Thymus (tissue), 11 donors: Measurements from ENCODE around the gene TSGA10IP. TPM values are rescaled to one million over a fixed set of nuclear protein-coding genes. Genes with fewer than 3 reads are reported as not detected.

Source experiments
- DNase-seq, 9 donors: peaks; one replicate each; pipeline ENCODE4 v3.0.0-alpha.2; 2013; ENCODE audit warnings: low spot score in 9 of 9, low read depth in 6 of 9, missing footprints in 1 of 9
- H3K27ac ChIP-seq, 2 donors: one replicate each; pipeline ENCODE4 v1.5.1; 2013; ENCODE audit warnings: control low read depth in 1 of 2, low read depth in 1 of 2, low read length in 1 of 2, mild to moderate bottlenecking in 1 of 2, moderate library complexity in 1 of 2
- H3K27me3 ChIP-seq, 2 donors: one replicate each; pipeline ENCODE4 v1.5.1; 2013; ENCODE audit warnings: low read length in 1 of 2; ENCODE audit not compliant: control insufficient read depth in 2 of 2, insufficient read depth in 1 of 2
- H3K36me3 ChIP-seq, 2 donors: one replicate each; pipeline ENCODE4 v1.5.1; 2013; ENCODE audit warnings: low read length in 1 of 2, mild to moderate bottlenecking in 1 of 2, moderate library complexity in 1 of 2; ENCODE audit not compliant: control insufficient read depth in 2 of 2, insufficient read depth in 2 of 2
- H3K4me1 ChIP-seq, 2 donors: one replicate each; pipeline ENCODE4 v1.5.1; 2013; ENCODE audit warnings: low read length in 2 of 2; ENCODE audit not compliant: control insufficient read depth in 2 of 2, insufficient read depth in 2 of 2
- H3K4me3 ChIP-seq, 2 donors: one replicate each; pipeline ENCODE4 v1.5.1; 2013; ENCODE audit warnings: low read length in 2 of 2, control low read depth in 1 of 2, mild to moderate bottlenecking in 1 of 2
- H3K9me3 ChIP-seq, 2 donors: one replicate each; pipeline ENCODE4 v1.5.1; 2013; ENCODE audit warnings: low read length in 1 of 2, mild to moderate bottlenecking in 1 of 2; ENCODE audit not compliant: control insufficient read depth in 2 of 2, insufficient read depth in 1 of 2
- WGBS: extraction: QIAGEN DNeasy Blood & Tissue Kit; methylation state at CpG from one replicate; pipeline ENCODE4 v1.1.7; 2013; 5-methylcytosine and 5-hydroxymethylcytosine counted together
- polyA plus RNA-seq: library from polyadenylated mRNA; stranded (reverse); fragments of 200-250 nt; gene quantifications from one replicate; pipeline ENCODE4 v1.2.3, GENCODE V29; 2013
- total RNA-seq: library from RNA; stranded (reverse); fragments of 120-200 nt; gene quantifications from one replicate; pipeline ENCODE4 v1.2.4, GENCODE V29; 2013
- donor health status: healthy.

Gene TSGA10IP
- total and polyA plus RNA-seq, 2 donors = 0.05 to 0.09 TPM

DNA sequence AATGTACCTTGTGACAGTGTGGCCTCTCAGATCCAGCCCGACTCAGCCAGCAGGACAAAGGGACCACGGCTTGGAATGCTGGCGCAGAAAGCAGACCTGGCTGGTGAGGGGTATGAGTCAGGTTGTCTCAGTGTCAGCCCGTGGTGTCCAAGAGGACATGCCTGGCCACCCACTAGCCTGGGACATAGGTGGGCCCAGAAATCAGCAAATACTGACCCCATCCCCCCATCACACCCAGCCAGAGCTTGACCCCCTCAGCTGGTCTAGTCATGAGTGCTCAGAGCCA, 61.6 kb downstream of the TSGA10IP start:
- no peak overlapping the region for H3K4me3 ChIP-seq
- DNase-seq = no peak
- 94% methylated on average over 4 of the region's 4 CpGs for WGBS
- H3K4me1 ChIP-seq = peaks cover 5 to 37% of the 10 kb centered on the region in 2 donors
- H3K36me3 ChIP-seq = peaks cover 19 to 22% of the 10 kb centered on the region in 2 donors
- H3K27ac ChIP-seq = no peak overlapping the region
- H3K9me3 ChIP-seq = peaks cover 0 to 5% of the 10 kb centered on the region in 2 donors
- peaks cover 7 to 27% of the 10 kb centered on the region in 2 donors for H3K27me3 ChIP-seq

DNA sequence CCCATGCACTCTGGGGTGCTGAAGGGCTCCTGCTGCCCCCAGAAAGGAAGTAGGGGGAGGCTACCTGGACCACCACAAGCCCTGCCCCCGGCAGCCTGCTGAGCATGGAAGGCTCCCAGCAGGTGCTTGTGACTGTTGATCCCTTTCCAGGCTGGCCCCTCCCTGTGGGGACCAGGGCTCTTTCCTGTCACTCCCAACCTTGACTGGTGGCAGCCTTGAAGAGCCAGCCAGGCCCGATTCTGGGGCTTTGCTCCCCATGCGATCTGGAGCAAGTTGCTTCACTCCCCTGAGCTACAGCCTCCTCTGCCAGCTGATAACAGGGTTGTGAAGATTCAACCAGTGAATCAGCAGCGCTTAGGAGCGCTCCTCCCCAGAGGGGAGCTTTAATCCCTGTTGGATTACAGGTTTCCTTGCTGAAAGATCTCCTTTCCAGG, 61.9 kb downstream of the TSGA10IP start:
- H3K36me3 ChIP-seq = peaks cover 19 to 22% of the 10 kb centered on the region in 2 donors
- no peak overlapping the region for H3K27ac ChIP-seq
- H3K4me1 ChIP-seq = peaks cover 7 to 39% of the 10 kb centered on the region in 2 donors
- H3K27me3 ChIP-seq = peaks cover 10 to 31% of the 10 kb centered on the region in 2 donors
- DNase-seq = no peak
- WGBS = 43% methylated on average over 5 of the region's 5 CpGs
- peaks cover 0 to 4% of the 10 kb centered on the region in 2 donors for H3K9me3 ChIP-seq
- no peak overlapping the region for H3K4me3 ChIP-seq

DNA sequence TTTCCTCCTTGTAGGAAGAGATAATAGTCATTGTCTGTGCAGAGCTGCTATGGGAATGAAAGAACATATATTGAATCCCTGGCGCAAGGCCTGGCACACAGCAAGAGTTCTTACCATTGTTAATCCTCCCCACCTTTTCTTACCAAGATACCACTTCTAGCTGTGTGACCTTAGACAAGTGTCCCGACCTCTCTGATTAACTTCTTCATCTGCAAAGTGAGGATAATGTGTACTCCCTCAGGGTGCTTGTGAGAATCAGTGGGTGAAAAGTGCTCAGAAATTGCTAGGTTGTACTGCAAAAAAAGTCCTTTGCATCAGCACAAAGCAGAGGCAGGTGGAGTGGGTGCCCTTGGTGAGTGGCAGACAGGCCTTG, 62.8 kb downstream of the TSGA10IP start:
- H3K9me3 ChIP-seq = peaks cover 0 to 4% of the 10 kb centered on the region in 2 donors
- 62% methylated on average over 2 of the region's 2 CpGs for WGBS
- DNase-seq = no peak
- peaks cover 19 to 22% of the 10 kb centered on the region in 2 donors for H3K36me3 ChIP-seq
- no peak overlapping the region for H3K4me3 ChIP-seq
- H3K4me1 ChIP-seq = peaks cover 2 to 38% of the 10 kb centered on the region in 2 donors
- peaks cover 12 to 40% of the 10 kb centered on the region in 2 donors for H3K27me3 ChIP-seq
- H3K27ac ChIP-seq = no peak overlapping the region

DNA sequence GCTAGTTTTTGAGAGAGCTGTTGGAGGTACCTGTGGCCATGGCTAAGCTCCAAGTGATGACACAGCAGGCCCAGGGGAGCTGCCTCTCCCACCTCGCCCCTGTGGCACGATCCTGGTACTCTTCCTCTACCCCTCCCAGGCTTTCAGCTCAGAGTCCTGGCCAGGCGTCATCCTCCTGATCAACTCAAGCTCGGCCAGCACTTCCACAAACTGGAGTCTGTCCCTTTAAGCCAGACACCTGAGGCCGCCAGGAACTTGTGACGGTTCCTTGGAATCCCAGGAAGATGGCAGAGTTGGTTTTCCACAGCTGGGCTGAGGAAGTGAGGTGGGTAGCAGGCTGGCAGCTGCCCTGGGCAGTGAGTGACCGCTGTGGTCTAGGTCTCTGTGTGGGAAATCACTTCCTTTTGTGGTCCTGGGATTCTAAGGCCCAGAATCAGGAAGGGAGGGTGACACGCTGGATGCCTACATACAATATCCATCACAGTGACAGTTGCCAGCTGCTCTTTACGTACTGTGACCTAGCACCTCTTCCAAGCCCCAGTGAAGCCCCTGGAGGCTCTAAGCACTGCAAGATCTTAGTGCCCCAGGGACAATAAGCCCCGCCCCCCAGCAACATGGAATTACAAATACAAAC, 63.3 kb downstream of the TSGA10IP start:
- Histone ChIP-seq H3K27ac (no peak overlapping the region), H3K4me3 (no peak overlapping the region), H3K36me3 (peaks cover 17 to 18% of the 10 kb centered on the region in 2 donors), H3K9me3 (peaks cover 0 to 4% of the 10 kb centered on the region in 2 donors), H3K4me1 (peaks cover 2 to 36% of the 10 kb centered on the region in 2 donors), H3K27me3 (peaks cover 12 to 45% of the 10 kb centered on the region in 2 donors)
- no peak for DNase-seq
- WGBS = 87% methylated on average over 10 of the region's 10 CpGs

Other genes with a start within 250 kb of the TSGA10IP start
- 53.5 TPM for gene KAT5, start 233.2 kb upstream of the TSGA10IP start, total RNA-seq
- gene KAT5, start 233.2 kb upstream of the TSGA10IP start, polyA plus RNA-seq = 104 TPM
- gene RNASEH2C, start 224.7 kb upstream of the TSGA10IP start, total RNA-seq = 85.9 TPM
- gene RNASEH2C, start 224.7 kb upstream of the TSGA10IP start, polyA plus RNA-seq = 49.4 TPM
- gene AP5B1, start 164.5 kb upstream of the TSGA10IP start, total RNA-seq = 5.3 TPM
- 7.6 TPM for gene AP5B1, start 164.5 kb upstream of the TSGA10IP start, polyA plus RNA-seq
- gene OVOL1, start 158.4 kb upstream of the TSGA10IP start, total RNA-seq = 0.47 TPM
- 1.3 TPM for gene OVOL1, start 158.4 kb upstream of the TSGA10IP start, polyA plus RNA-seq
- 0.38 TPM for gene SNX32, start 111.5 kb upstream of the TSGA10IP start, total RNA-seq
- gene SNX32, start 111.5 kb upstream of the TSGA10IP start, polyA plus RNA-seq = 1.1 TPM
- 1,006 TPM for gene CFL1, start 87.3 kb upstream of the TSGA10IP start, total RNA-seq
- 673 TPM for gene CFL1, start 87.3 kb upstream of the TSGA10IP start, polyA plus RNA-seq
- 46.8 TPM for gene MUS81, start 85.0 kb upstream of the TSGA10IP start, total RNA-seq
- 127 TPM for gene MUS81, start 85.0 kb upstream of the TSGA10IP start, polyA plus RNA-seq
- 11.9 TPM for gene EFEMP2, start 72.7 kb upstream of the TSGA10IP start, total RNA-seq
- gene EFEMP2, start 72.7 kb upstream of the TSGA10IP start, polyA plus RNA-seq = 41.8 TPM
- gene CTSW, start 65.6 kb upstream of the TSGA10IP start, total RNA-seq = 18.5 TPM
- gene CTSW, start 65.6 kb upstream of the TSGA10IP start, polyA plus RNA-seq = 4.2 TPM
- gene FIBP, start 57.0 kb upstream of the TSGA10IP start, total RNA-seq = 71.0 TPM
- 70.9 TPM for gene FIBP, start 57.0 kb upstream of the TSGA10IP start, polyA plus RNA-seq
- 30.5 TPM for gene CCDC85B, start 54.8 kb upstream of the TSGA10IP start, total RNA-seq
- 20.2 TPM for gene CCDC85B, start 54.8 kb upstream of the TSGA10IP start, polyA plus RNA-seq
- gene FOSL1, start 45.1 kb upstream of the TSGA10IP start, total RNA-seq = 0.14 TPM
- 3.8 TPM for gene FOSL1, start 45.1 kb upstream of the TSGA10IP start, polyA plus RNA-seq
- 11.0 TPM for gene C11orf68, start 26.4 kb upstream of the TSGA10IP start, total RNA-seq
- 38.8 TPM for gene C11orf68, start 26.4 kb upstream of the TSGA10IP start, polyA plus RNA-seq
- 200 TPM for gene DRAP1, start 26.1 kb upstream of the TSGA10IP start, total RNA-seq
- gene DRAP1, start 26.1 kb upstream of the TSGA10IP start, polyA plus RNA-seq = 131 TPM
- 35.4 TPM for gene SART1, start 16.3 kb downstream of the TSGA10IP start, total RNA-seq
- 97.5 TPM for gene SART1, start 16.3 kb downstream of the TSGA10IP start, polyA plus RNA-seq
- gene EIF1AD, start 56.7 kb downstream of the TSGA10IP start, total RNA-seq = 24.7 TPM
- 17.8 TPM for gene EIF1AD, start 56.7 kb downstream of the TSGA10IP start, polyA plus RNA-seq
- 64.7 TPM for gene BANF1, start 57.0 kb downstream of the TSGA10IP start, total RNA-seq
- 172 TPM for gene BANF1, start 57.0 kb downstream of the TSGA10IP start, polyA plus RNA-seq
- 0.66 TPM for gene CST6, start 66.5 kb downstream of the TSGA10IP start, total RNA-seq
- 23.0 TPM for gene CST6, start 66.5 kb downstream of the TSGA10IP start, polyA plus RNA-seq
- gene CATSPER1, start 81.0 kb downstream of the TSGA10IP start, total RNA-seq = 0.14 TPM
- gene CATSPER1, start 81.0 kb downstream of the TSGA10IP start, polyA plus RNA-seq = 0.34 TPM
- gene GAL3ST3, start 103.7 kb downstream of the TSGA10IP start, total RNA-seq = 0.42 TPM
- 0.25 TPM for gene GAL3ST3, start 103.7 kb downstream of the TSGA10IP start, polyA plus RNA-seq
- gene SF3B2, start 106.9 kb downstream of the TSGA10IP start, total RNA-seq = 127 TPM
- gene SF3B2, start 106.9 kb downstream of the TSGA10IP start, polyA plus RNA-seq = 147 TPM
- gene PACS1, start 124.8 kb downstream of the TSGA10IP start, total RNA-seq = 9.2 TPM
- gene PACS1, start 124.8 kb downstream of the TSGA10IP start, polyA plus RNA-seq = 29.5 TPM